Neuronal stem cell (in vitro differentiated cells): Measurements from ENCODE around the gene FAM107B.

Experiments used
- DNase-seq: peaks from one replicate; pipeline ENCODE4 v3.0.0-alpha.2; 2013; ENCODE audit warnings: low spot score
- H2AFZ ChIP-seq: one replicate; pipeline ENCODE4 v1.6.1; 2013; ENCODE audit warnings: mild to moderate bottlenecking, low read length, inconsistent platforms
- H2AK5ac ChIP-seq: 2 replicates; pipeline ENCODE4 v1.6.1; 2013; ENCODE audit warnings: low read depth, mild to moderate bottlenecking, inconsistent platforms, low read length, moderate library complexity, mixed read lengths
- H2BK120ac ChIP-seq: 2 replicates; pipeline ENCODE4 v1.6.1; 2013; ENCODE audit warnings: low read depth, mild to moderate bottlenecking, inconsistent platforms, low read length, moderate library complexity, mixed read lengths
- H2BK12ac ChIP-seq: one replicate; pipeline ENCODE4 v1.6.1; 2013; ENCODE audit warnings: low read length, inconsistent platforms
- H2BK15ac ChIP-seq: 2 replicates; pipeline ENCODE4 v1.6.1; 2013; ENCODE audit warnings: mild to moderate bottlenecking, low read length, inconsistent platforms, mixed read lengths
- H2BK5ac ChIP-seq: one replicate; pipeline ENCODE4 v1.6.1; 2013; ENCODE audit warnings: inconsistent platforms, mild to moderate bottlenecking, low read length, moderate library complexity
- H3K14ac ChIP-seq: one replicate; pipeline ENCODE4 v1.6.1; 2013; ENCODE audit warnings: low read length, inconsistent platforms
- H3K18ac ChIP-seq: 2 replicates; pipeline ENCODE4 v1.6.1; 2013; ENCODE audit warnings: low read length, inconsistent platforms
- H3K23ac ChIP-seq: 2 replicates; pipeline ENCODE4 v1.6.1; 2013; ENCODE audit warnings: low read depth, mild to moderate bottlenecking, mixed read lengths, low read length, inconsistent platforms; ENCODE audit not compliant: poor library complexity
- H3K27ac ChIP-seq: replicated peaks from 3 replicates; pipeline ENCODE4 v1.5.1; 2013; ENCODE audit warnings: low read length, inconsistent platforms
- H3K27me3 ChIP-seq, 3 experiments: 2 replicates each; pipeline ENCODE4 v1.6.1; 2013; ENCODE audit warnings: low read length in 3 of 3, mild to moderate bottlenecking in 2 of 3, inconsistent platforms in 1 of 3, low read depth in 1 of 3, mixed read lengths in 1 of 3, moderate library complexity in 1 of 3; ENCODE audit not compliant: control insufficient read depth in 3 of 3, insufficient read depth in 3 of 3
- H3K36me3 ChIP-seq, 2 donors: replicated peaks in 1 of 2; 2 replicates each; pipeline ENCODE4 v1.6.1; 2013; ENCODE audit warnings: low read length in 2 of 2; ENCODE audit not compliant: control insufficient read depth in 2 of 2, insufficient read depth in 2 of 2
- H3K4ac ChIP-seq: 2 replicates; pipeline ENCODE4 v1.6.1; 2013; ENCODE audit warnings: inconsistent platforms, mild to moderate bottlenecking, low read length, moderate library complexity
- H3K4me1 ChIP-seq, 2 donors: 1 replicate in 1 of 2; 2 replicates in 1 of 2; pipeline ENCODE4 v1.6.1; 2013; ENCODE audit warnings: low read length in 2 of 2, low read depth in 1 of 2; ENCODE audit not compliant: control insufficient read depth in 2 of 2, insufficient read depth in 1 of 2
- H3K4me2 ChIP-seq: one replicate; pipeline ENCODE4 v1.6.1; 2013; ENCODE audit warnings: mild to moderate bottlenecking, low read length, inconsistent platforms; ENCODE audit not compliant: insufficient read depth, poor library complexity, severe bottlenecking
- H3K4me3 ChIP-seq, 2 donors: 2 replicates each; pipeline ENCODE4 v1.5.1; 2013; ENCODE audit warnings: low read length in 2 of 2, mild to moderate bottlenecking in 2 of 2, inconsistent platforms in 1 of 2, moderate library complexity in 1 of 2
- H3K79me1 ChIP-seq: one replicate; pipeline ENCODE4 v1.6.1; 2013; ENCODE audit warnings: low read depth, mild to moderate bottlenecking, inconsistent platforms, low read length, moderate library complexity
- H3K9ac ChIP-seq: one replicate; pipeline ENCODE4 v1.6.1; 2013; ENCODE audit warnings: mild to moderate bottlenecking, low read depth, low read length, inconsistent platforms; ENCODE audit not compliant: poor library complexity
- H3K9me3 ChIP-seq, 2 donors: replicated peaks in 1 of 2; 2 replicates each; pipeline versions ENCODE3 to v1.6.1; 2013; ENCODE audit warnings: low read length in 2 of 2, mild to moderate bottlenecking in 2 of 2, inconsistent platforms in 1 of 2, low read depth in 1 of 2, mixed read lengths in 1 of 2, moderate library complexity in 1 of 2; ENCODE audit not compliant: control insufficient read depth in 2 of 2, insufficient read depth in 1 of 2
- H4K8ac ChIP-seq: one replicate; pipeline ENCODE4 v1.6.1; 2013; ENCODE audit warnings: low read depth, mild to moderate bottlenecking, inconsistent platforms, low read length, moderate library complexity
- H4K91ac ChIP-seq: one replicate; pipeline ENCODE4 v1.6.1; 2013; ENCODE audit warnings: low read length, low read depth, mild to moderate bottlenecking, inconsistent platforms; ENCODE audit not compliant: poor library complexity
- WGBS, 2 donors: extraction: QIAGEN DNeasy Blood & Tissue Kit; methylation state at CpG; one replicate each; pipeline ENCODE4 v1.1.7; 2013; ENCODE audit warnings: missing lambda C conversion rate in 2 of 2, mixed read lengths in 1 of 2; ENCODE audit not compliant: insufficient read length in 2 of 2, insufficient replicate concordance in 1 of 2; ENCODE audit errors: extremely low coverage in 2 of 2; 5-methylcytosine and 5-hydroxymethylcytosine counted together

Gene FAM107B

GRCh38 chr10:14758451-14758850, 16.2 kb downstream of the FAM107B start:
- Histone ChIP-seq H3K4ac (no peak overlapping the region), H2BK120ac (no peak overlapping the region), H2AK5ac (no peak overlapping the region), H3K23ac (no peak overlapping the region), H3K18ac (no peak overlapping the region), H3K27me3 (no peaks in the 10 kb centered on the region), H3K4me1 (no peaks in the 10 kb centered on the region), H2AFZ (no peak overlapping the region), H2BK15ac (no peak overlapping the region), H3K9me3 (no peaks in the 10 kb centered on the region), H2BK5ac (no peak overlapping the region), H3K4me3 (no peak overlapping the region), H4K91ac (no peak overlapping the region), H4K8ac (no peak overlapping the region), H2BK12ac (no peak overlapping the region), H3K9ac (no peak overlapping the region), H3K14ac (no peak overlapping the region), H3K27ac (no peak overlapping the region), H3K4me2 (no peak overlapping the region), H3K36me3 (no peaks in the 10 kb centered on the region), H3K79me1 (no peaks in the 10 kb centered on the region)
- DNase-seq = no peak
- no CpG with 5 or more reads among the region's 9 CpGs for WGBS, 2 donors

GRCh38 chr10:14757986-14758385, 16.7 kb downstream of the FAM107B start:
- Histone ChIP-seq H3K23ac (no peak overlapping the region), H3K14ac (no peak overlapping the region), H3K27ac (no peak overlapping the region), H3K4me3 (no peak overlapping the region), H2BK120ac (no peak overlapping the region), H3K27me3 (no peaks in the 10 kb centered on the region), H3K79me1 (no peaks in the 10 kb centered on the region), H2BK5ac (no peak overlapping the region), H3K36me3 (no peaks in the 10 kb centered on the region), H3K9me3 (no peaks in the 10 kb centered on the region), H3K9ac (no peak overlapping the region), H3K4me1 (no peaks in the 10 kb centered on the region), H2AFZ (no peak overlapping the region), H4K8ac (no peak overlapping the region), H2AK5ac (no peak overlapping the region), H3K18ac (no peak overlapping the region), H2BK12ac (no peak overlapping the region), H3K4me2 (no peak overlapping the region), H3K4ac (no peak overlapping the region), H2BK15ac (no peak overlapping the region), H4K91ac (no peak overlapping the region)
- no CpG with 5 or more reads among the region's 7 CpGs for WGBS, 2 donors
- DNase-seq = no peak

GRCh38 chr10:14757394-14757793, 17.3 kb downstream of the FAM107B start:
- Histone ChIP-seq H3K4me3 (no peak overlapping the region), H3K36me3 (no peaks in the 10 kb centered on the region), H2BK15ac (no peak overlapping the region), H2AFZ (no peak overlapping the region), H3K4me2 (no peak overlapping the region), H2BK5ac (no peak overlapping the region), H2BK120ac (no peak overlapping the region), H3K9ac (no peak overlapping the region), H3K14ac (no peak overlapping the region), H3K4me1 (no peaks in the 10 kb centered on the region), H3K18ac (no peak overlapping the region), H4K91ac (no peak overlapping the region), H3K79me1 (no peaks in the 10 kb centered on the region), H3K23ac (no peak overlapping the region), H3K9me3 (no peaks in the 10 kb centered on the region), H3K27me3 (no peaks in the 10 kb centered on the region), H4K8ac (no peak overlapping the region), H3K4ac (no peak overlapping the region), H2BK12ac (no peak overlapping the region), H3K27ac (no peak overlapping the region), H2AK5ac (no peak overlapping the region)
- WGBS, 2 donors = no CpG with 5 or more reads among the region's 6 CpGs
- DNase-seq = no peak

- no peak overlapping the region for H2BK15ac ChIP-seq
- H4K91ac ChIP-seq = no peak overlapping the region
- no peak overlapping the region for H3K18ac ChIP-seq
- H3K79me1 ChIP-seq = no peaks in the 10 kb centered on the region
- WGBS, 2 donors = no CpG with 5 or more reads among the region's 1 CpG
- no peak overlapping the region for H3K14ac ChIP-seq
- no peak overlapping the region for H2AFZ ChIP-seq
- no peak overlapping the region for H3K27ac ChIP-seq
- H2BK120ac ChIP-seq = no peak overlapping the region
- H3K27me3 ChIP-seq = no peaks in the 10 kb centered on the region
- H3K23ac ChIP-seq = no peak overlapping the region
- no peak overlapping the region for H3K4me3 ChIP-seq
- no peak overlapping the region for H4K8ac ChIP-seq
- no peaks in the 10 kb centered on the region for H3K36me3 ChIP-seq
- no peak overlapping the region for H2BK12ac ChIP-seq
- H3K4me1 ChIP-seq = no peaks in the 10 kb centered on the region
- H3K4ac ChIP-seq = no peak overlapping the region
- H2BK5ac ChIP-seq = no peak overlapping the region
- H3K4me2 ChIP-seq = no peak overlapping the region
- DNase-seq = no peak
- H2AK5ac ChIP-seq = no peak overlapping the region
- no peak overlapping the region for H3K9ac ChIP-seq
- no peaks in the 10 kb centered on the region for H3K9me3 ChIP-seq
These were observed 21.3 kb downstream of the FAM107B start for GRCh38 chr10:14753441-14753840.
